ENCODE results near the gene HBS1L.

Gene HBS1L

DNA sequence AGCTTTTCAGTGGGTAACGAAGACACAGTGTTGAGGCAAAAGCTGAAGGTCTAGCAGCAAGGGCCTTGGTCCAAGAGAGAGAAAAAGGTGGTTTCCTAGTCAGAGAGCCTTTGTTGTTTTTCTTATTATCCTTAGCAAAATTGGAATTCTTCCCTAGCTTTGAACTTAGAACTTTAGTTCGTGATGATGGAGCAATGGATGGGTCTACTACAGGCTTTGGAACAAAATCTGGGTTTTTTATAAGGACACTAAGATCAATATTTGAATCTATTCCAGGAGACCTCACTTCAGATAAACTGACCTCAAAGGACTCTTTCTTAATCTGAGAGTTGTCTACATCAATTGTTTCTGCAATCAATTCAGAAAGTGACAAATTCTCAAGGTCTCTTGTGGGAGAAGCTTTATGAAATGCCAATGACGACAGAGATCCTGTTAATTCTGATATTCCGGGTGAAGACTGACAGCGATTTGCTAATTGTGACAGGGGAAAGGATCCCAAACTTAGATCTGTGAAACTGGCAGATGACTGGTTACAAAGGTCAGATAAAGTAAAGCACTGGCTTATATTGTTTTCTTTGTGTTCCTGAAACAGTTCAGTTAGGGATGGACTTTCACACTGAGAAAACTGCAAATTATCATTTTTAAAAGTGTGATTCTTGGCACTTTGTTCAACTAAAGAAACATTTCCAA is 17.7 kb downstream of the HBS1L start:
- no peak for DNase-seq (ENCODE audit: low read depth in 2 of 2)

DNA sequence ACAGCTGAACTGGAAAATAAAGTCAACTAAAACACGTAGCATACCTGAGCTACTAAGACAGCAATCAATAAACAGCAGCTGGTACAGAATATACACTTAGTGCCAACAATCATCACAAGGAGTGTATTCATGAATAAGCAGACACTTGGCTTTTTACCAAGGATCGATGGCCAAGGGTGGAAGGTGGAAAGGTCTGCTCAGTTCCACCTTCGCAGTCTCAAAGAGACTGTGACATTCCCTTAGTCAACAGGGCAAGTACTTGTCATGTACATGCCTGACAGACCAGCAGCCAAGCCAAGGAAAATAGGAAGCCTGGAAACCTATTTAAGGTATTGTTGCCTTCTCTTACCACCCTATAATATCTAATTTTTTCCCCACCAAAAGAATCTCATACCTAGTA is 21.4 kb downstream of the HBS1L start:
- no peak for DNase-seq (ENCODE audit: low read depth in 2 of 2)

DNA sequence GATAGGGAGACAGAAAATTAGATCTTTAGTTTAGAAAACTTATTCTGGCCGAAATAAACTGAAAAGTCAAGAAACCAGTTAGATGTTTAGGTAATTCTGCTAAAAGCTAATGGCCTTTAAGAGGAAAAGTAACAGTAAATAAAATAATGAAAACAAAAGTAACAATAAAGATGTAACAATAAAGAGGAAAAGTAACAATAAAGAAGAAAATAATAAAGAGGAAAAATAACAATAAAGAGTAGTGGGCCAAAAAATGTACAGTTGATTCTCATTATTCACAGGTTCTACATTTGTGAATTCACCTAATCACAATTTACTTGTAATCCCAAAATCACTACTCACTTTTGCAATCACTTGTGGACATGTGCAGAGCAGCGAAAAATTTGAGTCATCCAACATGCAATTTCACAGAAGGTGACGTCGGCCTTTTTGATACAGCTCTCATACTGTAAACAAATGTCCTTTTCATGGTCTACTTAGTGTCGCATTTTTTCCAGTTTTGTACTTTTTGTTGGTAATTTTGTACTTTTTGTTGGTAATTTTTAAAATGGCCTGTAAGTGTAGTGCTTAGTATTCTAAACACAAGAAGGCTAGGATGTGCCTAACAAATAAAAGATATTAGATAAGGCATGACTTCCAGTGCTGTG is 24.0 kb downstream of the HBS1L start:
- no peak for DNase-seq (ENCODE audit: low read depth in 2 of 2)

DNA sequence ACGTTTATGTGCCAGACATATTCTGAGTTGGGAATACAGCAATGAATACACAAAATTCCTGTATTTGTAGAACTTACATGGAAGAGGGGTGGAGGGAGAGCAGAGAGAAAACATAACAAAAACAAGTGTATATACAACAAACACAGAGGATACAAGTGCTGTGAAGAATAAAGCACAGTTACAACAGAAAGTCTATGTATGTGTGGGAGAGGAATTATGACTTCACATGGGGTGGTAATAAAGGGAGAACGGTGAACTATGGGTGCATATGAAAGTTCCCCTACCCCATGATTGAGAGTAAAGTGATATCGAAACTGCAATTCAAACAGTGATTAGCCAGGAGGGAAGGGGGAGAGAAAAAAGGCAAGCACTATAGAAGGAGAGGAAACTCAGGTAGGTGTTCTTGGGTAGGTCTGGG is 24.6 kb downstream of the HBS1L start:
- DNase-seq (ENCODE audit: low read depth in 2 of 2) = no peak

DNA sequence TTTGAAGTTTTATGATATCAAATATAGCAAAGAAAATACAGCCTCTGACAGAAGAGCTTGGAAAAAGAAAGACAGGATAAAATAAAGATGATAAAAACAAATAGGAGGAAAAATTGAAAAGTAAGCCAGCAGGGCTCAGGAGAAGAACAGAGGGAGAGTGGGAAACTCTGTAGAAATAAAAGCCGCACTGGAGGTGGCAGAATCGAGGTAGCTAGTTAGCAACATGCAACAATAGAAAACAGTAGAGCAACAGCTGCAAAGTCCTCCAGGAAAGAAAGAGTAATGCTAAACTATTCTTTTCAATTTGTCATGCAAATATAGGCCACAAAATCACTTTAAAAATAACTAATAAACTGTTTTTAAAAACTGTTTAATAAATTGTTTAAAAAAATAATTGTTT is 28.8 kb downstream of the HBS1L start:
- DNase-seq (ENCODE audit: low read depth in 2 of 2) = no peak

DNA sequence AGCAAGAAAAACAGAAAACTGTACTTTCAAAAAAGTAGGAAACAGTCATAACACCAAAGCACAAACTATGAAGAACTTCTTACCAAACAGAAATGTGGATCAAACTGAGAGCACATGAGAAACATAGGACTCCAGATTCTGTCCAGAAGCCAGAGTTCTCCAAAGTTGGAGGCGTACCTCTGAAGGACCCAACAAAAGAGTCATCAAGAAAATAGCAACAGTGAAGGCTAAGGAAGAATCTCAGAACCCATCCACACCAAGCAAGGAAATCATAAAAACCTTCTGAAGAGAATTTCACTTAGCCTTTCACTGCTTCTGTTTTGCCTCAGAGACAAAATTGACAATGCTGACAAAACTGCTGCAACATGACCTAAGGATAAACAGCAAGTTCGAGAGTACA is 29.4 kb downstream of the HBS1L start:
- no peak for DNase-seq (ENCODE audit: low read depth in 2 of 2)

DNA sequence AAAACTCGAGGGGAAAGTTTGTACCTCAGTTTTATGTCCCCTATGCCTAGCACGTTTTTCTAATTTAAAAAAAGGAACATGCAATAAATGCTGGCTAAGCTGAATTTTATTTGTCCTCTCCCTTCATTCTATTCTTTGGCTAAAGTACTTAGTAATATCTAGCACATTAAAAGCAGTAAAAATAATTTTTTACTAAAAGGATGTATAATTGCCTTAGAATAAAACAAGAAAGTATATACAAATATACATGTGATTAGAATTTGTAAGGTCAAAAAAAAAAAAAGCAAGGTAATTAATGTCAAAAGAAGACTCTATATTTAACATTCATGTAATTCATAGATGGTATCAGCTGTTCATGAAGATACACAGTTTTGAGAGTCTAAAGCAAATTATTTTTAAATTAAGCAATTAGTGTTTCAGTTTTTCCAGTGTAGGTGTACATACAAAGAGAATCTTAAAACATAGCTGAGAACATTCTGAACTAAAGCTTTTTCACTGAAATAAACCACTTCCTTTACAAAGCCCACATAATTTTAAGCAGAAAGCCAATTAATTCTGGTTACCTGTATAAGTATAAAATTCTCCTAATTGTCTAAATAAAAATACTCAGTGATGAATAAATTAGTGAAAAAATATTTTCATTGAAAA is 32.4 kb downstream of the HBS1L start:
- DNase-seq (ENCODE audit: low read depth in 2 of 2) = no peak

DNA sequence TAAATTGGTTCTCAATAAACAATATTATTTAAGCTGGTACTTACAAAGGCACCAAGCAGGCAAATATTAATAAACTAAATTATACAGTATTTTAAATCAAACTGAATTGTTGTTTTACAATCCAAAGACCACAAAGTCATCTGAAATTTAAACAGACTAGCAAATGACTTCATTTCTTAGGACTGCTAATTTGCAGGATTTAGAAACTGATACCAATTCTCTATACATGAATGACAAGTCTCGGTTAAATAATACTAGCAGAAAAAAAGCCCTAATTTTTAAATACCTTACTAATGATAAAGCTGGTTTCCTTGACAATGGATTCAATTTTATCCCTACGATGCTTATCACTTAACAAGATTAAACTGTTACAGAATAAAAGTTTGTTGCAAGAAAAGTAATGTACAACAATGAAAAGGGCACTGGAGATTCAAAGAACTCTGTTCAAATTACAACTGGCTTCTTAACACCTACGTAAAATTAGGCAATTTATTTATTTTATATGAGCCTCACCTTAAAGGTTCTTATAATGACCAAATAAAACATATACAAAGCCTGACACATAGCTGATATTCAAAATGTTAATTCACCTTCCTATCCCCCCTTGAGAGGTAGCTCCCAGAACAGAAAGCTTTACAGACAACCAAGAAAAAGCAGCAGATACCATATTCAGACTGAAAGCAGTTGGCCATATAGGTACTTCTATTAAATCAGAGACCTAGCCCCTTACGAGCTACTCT is 33.1 kb downstream of the HBS1L start:
- DNase-seq (ENCODE audit: low read depth in 2 of 2) = no peak

DNA sequence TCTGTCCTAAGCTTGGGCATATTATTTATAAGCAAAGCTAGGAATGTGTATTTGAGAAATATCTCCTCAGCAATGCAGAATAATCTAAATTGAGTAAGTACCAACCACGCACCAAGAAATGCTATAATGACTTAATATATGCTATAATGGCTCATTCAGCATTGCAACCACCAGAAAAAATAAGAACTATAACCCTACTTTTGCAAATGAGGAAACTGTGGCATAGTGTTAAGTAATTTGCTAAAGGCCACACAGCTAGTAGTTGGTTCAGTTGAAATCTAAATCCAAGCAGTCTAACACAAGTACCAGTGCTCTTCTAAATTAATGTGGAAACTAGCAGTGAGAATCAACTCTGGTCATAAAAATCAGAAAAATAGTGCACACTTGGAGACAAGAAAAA is 35.7 kb downstream of the HBS1L start:
- DNase-seq (ENCODE audit: low read depth in 2 of 2) = no peak

DNA sequence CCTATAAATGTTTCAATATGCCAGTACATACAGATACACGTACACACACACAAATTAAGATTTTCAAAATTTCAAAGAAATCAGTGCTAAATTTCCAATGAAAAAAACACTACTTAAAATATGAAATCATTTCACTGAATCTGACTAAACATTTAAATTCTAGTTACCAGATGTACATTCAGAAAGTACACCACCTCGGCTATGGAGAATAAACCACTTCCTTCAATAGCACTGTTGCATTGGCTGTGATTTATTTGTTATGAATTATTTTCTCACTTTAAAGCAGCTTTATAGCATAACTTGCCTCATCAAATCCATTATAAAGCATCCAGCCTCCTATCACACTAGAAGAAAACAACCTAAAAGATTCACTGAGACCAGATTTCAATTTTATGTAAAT is 36.6 kb downstream of the HBS1L start:
- DNase-seq (ENCODE audit: low read depth in 2 of 2) = no peak

DNA sequence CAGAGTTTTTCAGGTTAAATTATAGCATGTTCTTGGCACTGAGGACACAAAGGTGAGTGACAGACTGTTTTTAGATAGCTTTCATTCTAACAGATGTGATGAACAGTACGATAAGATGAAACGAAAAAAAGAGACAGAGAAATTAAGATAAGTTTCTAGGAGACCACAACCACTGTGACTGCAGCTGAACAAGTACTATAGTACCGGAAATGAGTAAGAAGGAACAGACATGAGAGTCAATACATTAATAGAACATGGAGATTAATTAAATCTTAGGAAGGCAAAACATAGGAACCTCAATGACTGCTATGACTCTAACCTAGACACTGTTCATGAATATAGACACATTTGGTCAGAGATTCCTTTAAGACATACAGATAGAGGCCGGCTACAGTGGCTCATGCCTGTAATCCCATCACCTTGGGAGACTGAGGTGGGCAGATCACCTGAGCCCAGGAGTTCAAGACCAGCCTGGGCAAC is 40.2 kb downstream of the HBS1L start:
- DNase-seq (ENCODE audit: low read depth in 2 of 2) = no peak

DNA sequence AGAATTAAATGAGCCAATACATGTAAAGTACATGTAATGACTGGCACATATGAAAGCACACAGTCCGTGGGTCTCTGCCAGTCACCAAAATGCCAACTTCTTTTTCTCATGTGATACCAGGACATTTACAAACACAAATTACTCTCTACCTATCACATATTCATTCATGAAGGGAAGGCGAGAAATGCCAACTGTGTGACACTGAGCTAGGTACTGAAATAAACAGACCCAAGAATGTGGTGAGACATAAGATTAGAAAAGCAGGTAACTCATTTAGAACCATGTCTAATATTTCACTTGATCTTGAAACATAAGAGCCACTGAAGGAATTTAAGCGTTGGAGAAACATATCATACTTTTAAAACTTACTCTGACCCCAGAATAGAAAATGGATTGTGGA is 41.4 kb downstream of the HBS1L start:
- no peak for DNase-seq (ENCODE audit: low read depth in 2 of 2)

DNA sequence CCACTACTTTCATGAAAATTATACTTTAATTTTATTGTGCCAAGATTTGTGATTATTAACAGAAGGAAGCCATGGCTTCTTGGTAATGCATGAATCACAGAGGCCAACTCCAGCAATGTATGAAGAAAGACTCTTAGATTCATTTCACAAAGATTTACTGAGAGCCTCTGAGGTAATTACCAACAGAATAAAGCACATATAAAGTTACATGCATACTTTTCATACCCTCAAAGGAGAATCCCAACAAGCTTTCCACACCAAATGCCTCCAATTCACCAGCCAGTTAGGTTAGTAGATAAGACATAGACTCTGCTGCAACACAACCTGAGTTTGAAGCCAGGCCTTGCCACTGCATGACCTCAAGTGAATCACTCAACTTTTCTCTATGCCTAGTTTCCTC is 41.9 kb downstream of the HBS1L start:
- no peak for DNase-seq (ENCODE audit: low read depth in 2 of 2)

DNA sequence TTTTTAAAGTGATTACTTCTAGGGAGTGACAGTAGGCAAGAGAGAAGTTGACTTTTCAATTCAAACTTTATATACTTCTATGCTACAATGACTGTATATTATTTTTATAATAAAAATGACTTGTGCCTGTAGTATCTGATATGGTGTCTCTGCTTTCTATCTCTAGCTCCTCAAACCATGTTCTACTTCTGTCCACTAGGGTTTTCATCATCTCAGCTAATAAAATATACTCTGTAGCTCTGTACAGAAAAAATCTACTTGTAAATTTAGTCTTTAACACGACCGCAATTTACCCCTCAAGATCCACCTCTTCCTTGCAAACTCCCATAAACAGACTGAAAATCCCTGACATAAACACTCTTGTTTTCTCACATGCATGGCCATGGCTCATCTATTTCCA is 42.3 kb downstream of the HBS1L start:
- no peak for DNase-seq (ENCODE audit: low read depth in 2 of 2)

DNA sequence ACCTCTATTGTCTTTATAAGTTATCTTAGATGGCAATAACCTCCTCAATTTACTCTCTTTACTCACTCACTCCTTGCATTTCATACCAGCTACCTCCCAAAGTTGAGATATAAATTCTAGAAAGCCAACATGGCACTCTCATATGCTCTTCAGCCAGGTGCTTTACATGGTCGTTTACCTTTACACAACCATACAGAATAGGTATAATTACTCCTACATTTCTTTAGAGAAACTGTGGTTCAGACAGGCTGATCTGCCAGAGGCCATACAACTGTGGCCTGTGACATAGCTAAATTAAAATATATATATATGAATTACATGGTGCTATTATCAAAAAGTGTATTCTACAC is 45.7 kb downstream of the HBS1L start:
- DNase-seq (ENCODE audit: low read depth in 2 of 2) = no peak

DNA sequence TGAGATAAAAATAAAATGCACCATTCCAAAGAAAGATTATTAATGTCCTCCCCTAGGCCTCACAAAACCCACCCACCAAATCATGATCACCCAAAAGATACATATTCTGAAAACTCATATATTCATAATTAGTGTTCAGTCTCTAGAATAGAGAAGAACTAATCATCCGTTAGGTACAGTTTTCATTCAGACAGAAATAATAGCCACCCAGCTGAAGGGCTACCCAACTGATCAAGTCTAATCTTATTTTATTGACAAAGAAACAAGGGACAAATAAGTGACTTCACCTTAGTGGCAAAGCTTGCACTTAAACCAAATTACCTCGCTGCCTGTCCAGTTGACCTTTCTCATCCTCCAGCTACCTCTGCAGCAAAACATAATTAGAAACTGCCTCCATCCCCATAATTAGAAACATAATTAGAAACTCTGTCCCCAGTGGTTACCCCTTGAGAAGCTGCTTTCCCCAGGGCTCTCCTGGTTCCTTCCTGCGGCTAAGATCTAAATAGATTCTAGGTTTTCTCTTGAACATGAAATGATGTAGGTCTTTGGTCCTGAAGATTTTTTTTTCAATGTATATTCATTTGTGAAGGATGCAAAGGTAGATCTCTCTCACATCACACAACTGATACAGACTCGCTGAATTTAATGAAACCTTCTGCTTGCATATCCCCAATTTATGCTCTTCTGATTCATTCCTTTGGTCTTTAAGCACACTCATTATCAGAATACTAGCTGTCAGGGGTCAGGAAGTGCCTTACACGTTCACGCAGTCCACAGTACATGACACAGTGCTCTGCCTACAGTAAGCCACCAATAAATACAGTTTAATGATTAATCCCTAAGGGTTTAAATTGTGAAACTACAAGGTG is 46.3 kb downstream of the HBS1L start:
- no peak for DNase-seq (ENCODE audit: low read depth in 2 of 2)

DNA sequence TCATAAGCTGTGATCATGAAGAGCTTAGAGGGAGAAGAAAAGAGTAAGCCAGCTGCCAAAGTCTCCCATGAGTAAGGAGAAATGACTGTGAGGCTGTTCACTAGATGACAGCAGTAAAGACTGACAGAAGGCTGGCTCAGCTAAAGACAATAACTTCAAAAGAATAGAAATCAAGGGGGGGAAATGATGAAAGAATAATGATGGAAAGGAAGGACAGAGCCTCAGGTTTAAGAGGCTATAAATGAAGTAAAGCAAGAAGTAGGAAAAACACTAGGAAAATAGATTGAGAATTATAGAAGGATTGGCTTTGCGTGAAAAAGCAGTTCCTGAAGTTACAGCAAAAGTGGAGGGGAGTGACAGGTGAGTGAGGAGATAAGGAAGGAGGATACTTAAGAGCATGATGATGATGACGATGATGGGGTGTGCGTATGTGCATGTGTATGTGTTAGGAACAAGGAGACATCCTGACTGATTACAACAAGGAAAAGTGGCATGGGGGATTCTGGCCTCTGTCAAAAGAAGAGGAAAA is 48.2 kb downstream of the HBS1L start:
- no peak for DNase-seq (ENCODE audit: low read depth in 2 of 2)

DNA sequence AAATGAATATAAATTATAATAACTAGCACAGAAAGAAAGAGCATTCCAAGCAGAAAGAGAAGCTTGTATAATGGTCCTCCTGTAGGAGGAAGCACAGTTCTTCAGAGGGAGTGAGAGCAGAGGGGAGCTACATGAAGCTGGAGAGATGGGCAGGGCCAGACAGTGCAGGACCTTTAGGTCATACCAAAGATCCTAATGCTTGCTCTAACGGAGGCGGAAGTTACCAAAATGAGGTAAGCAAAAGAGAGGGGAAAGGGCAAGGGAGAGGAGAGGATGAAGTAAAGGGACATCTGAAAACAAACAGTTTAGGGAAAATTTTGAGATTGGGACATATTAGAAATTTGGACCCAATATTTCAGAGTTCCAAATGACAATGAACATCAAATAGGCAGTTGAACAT is 50.2 kb downstream of the HBS1L start:
- DNase-seq (ENCODE audit: low read depth in 2 of 2) = no peak

DNA sequence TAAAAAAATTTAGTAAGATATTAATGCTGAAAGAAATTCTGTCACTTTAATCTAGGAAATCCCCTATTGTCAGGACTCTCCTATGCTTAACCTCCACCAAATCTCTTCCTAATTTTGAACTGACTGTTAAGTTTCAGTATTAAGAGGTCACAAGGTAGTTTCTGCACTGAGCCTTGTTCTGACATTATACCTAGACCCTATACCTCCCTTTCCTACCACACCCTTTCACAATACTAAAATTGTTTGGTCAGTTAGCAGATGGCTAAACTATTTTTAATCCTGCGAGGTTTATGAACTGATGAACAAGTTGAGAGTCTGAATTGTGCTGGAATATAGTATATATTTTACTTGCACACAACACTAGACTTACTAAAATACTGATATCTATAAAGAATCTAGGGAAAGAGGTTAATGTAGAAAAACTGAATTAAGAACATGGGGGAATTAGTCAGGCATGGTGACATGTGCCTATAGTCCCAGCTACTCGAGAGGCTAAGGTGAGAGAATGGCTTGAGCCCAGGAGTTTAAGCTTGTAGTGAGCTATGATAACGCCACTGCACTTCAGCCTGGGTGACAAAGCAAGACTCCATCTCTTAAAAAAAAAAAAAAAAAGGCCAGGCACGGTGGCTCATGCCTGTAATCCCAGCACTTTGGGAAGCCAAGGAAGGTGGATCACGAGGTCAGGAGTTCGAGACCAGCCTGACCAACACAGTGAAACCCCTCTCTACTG is 51.5 kb downstream of the HBS1L start:
- DNase-seq (ENCODE audit: low read depth in 2 of 2) = no peak

DNA sequence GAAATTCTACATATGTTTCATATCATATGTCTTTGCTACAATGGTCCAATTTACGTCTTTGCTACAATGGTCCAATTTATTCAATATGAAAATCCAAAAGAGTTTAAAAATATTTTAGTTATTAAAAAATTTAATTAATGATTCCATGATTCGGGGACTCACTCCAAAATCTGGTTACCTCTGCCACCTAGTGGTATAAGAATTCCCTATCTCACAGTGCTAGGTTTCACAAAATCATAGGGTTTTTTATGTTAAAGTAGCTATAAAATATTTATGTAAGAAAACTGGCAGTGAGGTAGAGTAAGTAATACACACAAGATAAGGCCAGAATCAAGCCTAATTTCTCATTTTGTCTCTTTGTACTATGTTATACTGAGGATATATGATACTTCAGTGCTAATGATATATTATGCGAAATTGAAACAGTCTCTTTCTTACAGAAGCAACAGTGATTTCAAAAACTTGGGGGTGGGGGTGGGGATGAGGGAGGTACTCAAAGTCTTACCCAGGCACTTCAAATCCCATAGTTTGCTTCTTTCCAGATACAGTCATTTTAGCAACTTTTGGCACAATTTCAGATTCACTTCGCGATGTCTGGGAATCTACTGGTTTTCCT is 52.3 kb downstream of the HBS1L start:
- DNase-seq (ENCODE audit: low read depth in 2 of 2) = no peak
